IPS DF 6.9 (cell line): Measurements from ENCODE around the gene CCT8L2.
"Not testable (repeated sequence)": the region's sequence is repeated elsewhere in the genome, so short reads cannot be mapped to it uniquely, and the experiment has no call there.

Source experiments
- DNase-seq: peaks from one replicate; pipeline ENCODE4 v3.0.0-alpha.2; 2013; ENCODE audit warnings: low read depth, low spot score
- H3K27ac ChIP-seq: one replicate; pipeline ENCODE4 v1.5.1; 2013; ENCODE audit warnings: low read length, control low read depth
- H3K27me3 ChIP-seq: 2 replicates; pipeline ENCODE4 v1.6.1; 2013; ENCODE audit warnings: mild to moderate bottlenecking, low read length; ENCODE audit not compliant: control insufficient read depth, insufficient read depth
- H3K36me3 ChIP-seq: 2 replicates; pipeline ENCODE4 v1.6.1; 2013; ENCODE audit warnings: low read length; ENCODE audit not compliant: control insufficient read depth, insufficient read depth
- H3K4me1 ChIP-seq: 2 replicates; pipeline ENCODE4 v1.6.1; 2013; ENCODE audit warnings: low read length; ENCODE audit not compliant: control insufficient read depth, insufficient read depth
- H3K4me3 ChIP-seq: 2 replicates; pipeline ENCODE4 v1.5.1; 2013; ENCODE audit warnings: mild to moderate bottlenecking, low read length
- H3K9me3 ChIP-seq: 2 replicates; pipeline ENCODE4 v1.6.1; 2013; ENCODE audit warnings: low read length, inconsistent platforms; ENCODE audit not compliant: control insufficient read depth, insufficient read depth
- WGBS: extraction: QIAGEN DNeasy Blood & Tissue Kit; methylation state at CpG from one replicate; pipeline ENCODE4 v1.1.7; 2013; ENCODE audit warnings: mixed read lengths, missing lambda C conversion rate; ENCODE audit not compliant: insufficient read length, insufficient coverage; 5-methylcytosine and 5-hydroxymethylcytosine counted together

CCT8L2 gene

GRCh38 chr22:16555077-16555994 lies 37.3 kb downstream of the CCT8L2 start:
- H3K27me3 ChIP-seq, H3K36me3 ChIP-seq, H3K4me3 ChIP-seq, H3K9me3 ChIP-seq, H3K4me1 ChIP-seq, DNase-seq, H3K27ac ChIP-seq: not testable (repeated sequence)
- no CpG with 5 or more reads among the region's 8 CpGs for whole genome bisulfite sequencing

- H3K9me3 ChIP-seq, H3K4me3 ChIP-seq, H3K27me3 ChIP-seq, H3K4me1 ChIP-seq, H3K36me3 ChIP-seq, H3K27ac ChIP-seq, DNase-seq: not testable (repeated sequence)
- WGBS = no CpG with 5 or more reads among the region's 1 CpG
These were observed 49.3 kb downstream of the CCT8L2 start for GRCh38 chr22:16543310-16543709.
